OCI-LY3 (cell line): ENCODE results near the gene MUTYH.

ENCODE experiments used
- EZH2phosphoT487 ChIP-seq: fragments of 200-600 bp; shearing (Covaris generic); IDR thresholded peaks from 2 replicates; pipeline ENCODE4 v1.6.1; 2018; ENCODE audit warnings: antibody characterized with exemption, mixed run types, low read depth
- TF ChIP-seq, protein P1 (sequence below): fragments of 200-600, 300-600 bp; sonication (generic); IDR thresholded peaks from 2 replicates; pipeline ENCODE4 v1.5.1; 2014; ENCODE audit warnings: antibody characterized with exemption, low read length, low read depth

DNA sequence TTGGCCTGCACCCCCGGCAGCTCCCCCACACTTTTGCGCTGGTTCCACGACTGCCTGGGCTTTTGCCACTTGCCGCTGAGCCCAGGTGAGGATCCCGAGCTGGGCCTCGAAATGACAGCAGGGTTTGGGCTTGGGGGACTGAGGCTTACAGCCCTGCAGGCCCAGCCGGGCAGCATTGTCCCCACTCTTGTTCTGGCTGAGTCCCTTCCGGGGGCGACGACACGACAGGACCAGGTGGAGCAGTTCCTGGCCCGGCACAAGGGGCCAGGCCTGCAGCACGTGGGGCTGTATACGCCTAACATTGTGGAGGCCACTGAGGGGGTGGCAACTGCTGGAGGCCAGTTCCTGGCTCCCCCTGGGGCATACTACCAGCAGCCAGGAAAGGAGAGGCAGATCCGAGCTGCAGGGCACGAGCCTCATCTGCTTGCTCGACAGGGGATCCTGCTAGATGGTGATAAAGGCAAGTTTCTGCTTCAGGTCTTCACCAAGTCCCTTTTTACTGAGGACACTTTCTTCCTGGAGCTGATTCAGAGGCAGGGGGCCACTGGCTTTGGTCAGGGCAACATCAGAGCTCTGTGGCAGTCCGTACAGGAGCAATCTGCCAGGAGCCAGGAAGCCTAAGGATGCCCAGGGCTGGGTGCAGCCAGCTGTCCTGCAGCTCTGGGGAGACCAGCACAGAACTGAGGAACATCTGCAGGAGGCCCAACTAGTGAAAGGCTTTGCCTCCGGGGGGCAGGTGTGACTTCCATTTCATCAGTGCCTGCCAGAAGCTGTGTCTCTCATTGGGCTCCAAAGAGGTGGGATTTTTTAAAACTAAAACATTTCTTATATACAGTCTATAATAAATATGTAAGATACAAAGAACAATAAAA lies 12.4 kb downstream of the MUTYH start:
- TF ChIP-seq, protein P1, sequence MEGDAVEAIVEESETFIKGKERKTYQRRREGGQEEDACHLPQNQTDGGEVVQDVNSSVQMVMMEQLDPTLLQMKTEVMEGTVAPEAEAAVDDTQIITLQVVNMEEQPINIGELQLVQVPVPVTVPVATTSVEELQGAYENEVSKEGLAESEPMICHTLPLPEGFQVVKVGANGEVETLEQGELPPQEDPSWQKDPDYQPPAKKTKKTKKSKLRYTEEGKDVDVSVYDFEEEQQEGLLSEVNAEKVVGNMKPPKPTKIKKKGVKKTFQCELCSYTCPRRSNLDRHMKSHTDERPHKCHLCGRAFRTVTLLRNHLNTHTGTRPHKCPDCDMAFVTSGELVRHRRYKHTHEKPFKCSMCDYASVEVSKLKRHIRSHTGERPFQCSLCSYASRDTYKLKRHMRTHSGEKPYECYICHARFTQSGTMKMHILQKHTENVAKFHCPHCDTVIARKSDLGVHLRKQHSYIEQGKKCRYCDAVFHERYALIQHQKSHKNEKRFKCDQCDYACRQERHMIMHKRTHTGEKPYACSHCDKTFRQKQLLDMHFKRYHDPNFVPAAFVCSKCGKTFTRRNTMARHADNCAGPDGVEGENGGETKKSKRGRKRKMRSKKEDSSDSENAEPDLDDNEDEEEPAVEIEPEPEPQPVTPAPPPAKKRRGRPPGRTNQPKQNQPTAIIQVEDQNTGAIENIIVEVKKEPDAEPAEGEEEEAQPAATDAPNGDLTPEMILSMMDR: no peak
- TF ChIP-seq EZH2phosphoT487: no peak
